Left lung (tissue), 10 donors: ENCODE measurements around the gene DYNLRB1. TPM values are rescaled to one million over a fixed set of nuclear protein-coding genes. Genes with fewer than 3 reads are reported as not detected.

Experiments used
- ATAC-seq: fragments of 200-7000 bp; cut with Tn5 transposase; one replicate; pipeline ENCODE4 v1.9.1; 2020; ENCODE audit warnings: moderate library complexity
- DNase-seq, 4 donors: peaks; one replicate each; pipeline ENCODE4 v3.0.0-alpha.2; 2013 to 2020
- H3K27ac ChIP-seq, 2 donors: fragments of 200-600 bp; sonication (generic) in 1 of 2; one replicate each; pipeline versions ENCODE4 v1.5.0 to v1.8.0; 2020 to 2021
- H3K27me3 ChIP-seq, 2 donors: fragments of 200-600 bp; sonication (generic) in 1 of 2; one replicate each; pipeline versions ENCODE4 v1.5.0 to v1.8.0; 2020 to 2021
- H3K36me3 ChIP-seq, 2 donors: fragments of 200-600 bp; sonication (generic) in 1 of 2; one replicate each; pipeline versions ENCODE4 v1.5.0 to v1.8.0; 2020 to 2021
- H3K4me1 ChIP-seq, 2 donors: fragments of 200-600 bp; one replicate each; pipeline ENCODE4 v1.8.0; 2021
- H3K4me3 ChIP-seq, 2 donors: fragments of 200-600 bp; sonication (generic) in 1 of 2; one replicate each; pipeline versions ENCODE4 v1.5.0 to v1.8.0; 2020 to 2021; ENCODE audit warnings: mild to moderate bottlenecking in 1 of 2
- H3K9me3 ChIP-seq, 2 donors: fragments of 200-600 bp; sonication (generic) in 1 of 2; one replicate each; pipeline versions ENCODE4 v1.5.0 to v1.8.0; 2020 to 2021
- intact Hi-C, 2 donors: fragments of 100-400 bp; cut with DNase I; formaldehyde crosslinking; loops; one replicate each; pipeline versions ENCODE4 v1.11.2 to v1.14.2; 2022
- polyA plus RNA-seq, 6 donors: library from polyadenylated mRNA; unstranded; fragments of 120-200 nt; gene quantifications; one replicate each; pipeline ENCODE4 v1.2.1, GENCODE V29; 2013; ENCODE audit not compliant: insufficient read length in 6 of 6
- total RNA-seq, 2 donors: library from RNA; stranded (reverse); fragmentation: NEBNext Ultra II Directional; extraction: Animal tissue kit (Norgen Biotek cat#: 25700); gene quantifications; one replicate each; pipeline ENCODE4 v1.2.1, GENCODE V29; 2021
- TF ChIP-seq, protein P1 (sequence below), 2 donors: fragments of 200-600 bp; sonication (generic) in 1 of 2; IDR thresholded peaks; one replicate each; pipeline versions ENCODE4 v1.5.0 to v1.8.0; 2021; ENCODE audit warnings: antibody characterized with exemption in 2 of 2
- donor health status: DM: no; HTN: yes; CAD: no.
- donor health status: DM: no; HTN: no; CAD: no.

DYNLRB1 gene
- total and polyA plus RNA-seq, 8 donors, result 110 to 159 (median 141) TPM

DNA sequence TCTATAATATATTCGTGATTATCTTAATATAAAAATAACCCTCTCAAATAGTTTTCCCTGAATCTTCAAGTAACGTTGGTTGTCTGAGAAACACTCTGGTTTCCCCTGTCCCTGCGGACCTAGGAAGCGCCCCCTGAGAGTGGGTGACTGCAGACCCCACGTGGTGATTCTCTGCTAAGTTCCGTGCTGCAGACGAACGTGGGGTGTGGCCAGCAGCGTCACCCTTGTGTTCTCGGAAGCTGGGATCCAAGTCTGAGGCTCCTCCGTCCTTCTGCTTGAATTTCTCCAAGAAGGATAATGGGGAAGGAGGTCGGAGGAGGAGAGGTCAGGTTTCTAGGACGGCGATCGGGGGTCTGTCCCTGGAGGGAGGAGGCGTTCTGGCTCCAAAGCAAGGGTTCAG, 25.7 kb downstream of the DYNLRB1 start:
- TF ChIP-seq, protein P1, sequence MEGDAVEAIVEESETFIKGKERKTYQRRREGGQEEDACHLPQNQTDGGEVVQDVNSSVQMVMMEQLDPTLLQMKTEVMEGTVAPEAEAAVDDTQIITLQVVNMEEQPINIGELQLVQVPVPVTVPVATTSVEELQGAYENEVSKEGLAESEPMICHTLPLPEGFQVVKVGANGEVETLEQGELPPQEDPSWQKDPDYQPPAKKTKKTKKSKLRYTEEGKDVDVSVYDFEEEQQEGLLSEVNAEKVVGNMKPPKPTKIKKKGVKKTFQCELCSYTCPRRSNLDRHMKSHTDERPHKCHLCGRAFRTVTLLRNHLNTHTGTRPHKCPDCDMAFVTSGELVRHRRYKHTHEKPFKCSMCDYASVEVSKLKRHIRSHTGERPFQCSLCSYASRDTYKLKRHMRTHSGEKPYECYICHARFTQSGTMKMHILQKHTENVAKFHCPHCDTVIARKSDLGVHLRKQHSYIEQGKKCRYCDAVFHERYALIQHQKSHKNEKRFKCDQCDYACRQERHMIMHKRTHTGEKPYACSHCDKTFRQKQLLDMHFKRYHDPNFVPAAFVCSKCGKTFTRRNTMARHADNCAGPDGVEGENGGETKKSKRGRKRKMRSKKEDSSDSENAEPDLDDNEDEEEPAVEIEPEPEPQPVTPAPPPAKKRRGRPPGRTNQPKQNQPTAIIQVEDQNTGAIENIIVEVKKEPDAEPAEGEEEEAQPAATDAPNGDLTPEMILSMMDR (IDR thresholded peaks at IDR 0.05), result no peak
- H3K36me3 ChIP-seq, result peaks cover 0 to 54% of the 10 kb centered on the region in 2 donors
- no peak overlapping the region for H3K4me3 ChIP-seq
- H3K9me3 ChIP-seq, result no peaks in the 10 kb centered on the region
- DNase-seq (no peak), ATAC-seq (no peak)
- intact Hi-C loops, result no loop called here
- H3K4me1 ChIP-seq, result peaks cover 0 to 12% of the 10 kb centered on the region in 2 donors
- no peak overlapping the region for H3K27ac ChIP-seq
- no peaks in the 10 kb centered on the region for H3K27me3 ChIP-seq

DNA sequence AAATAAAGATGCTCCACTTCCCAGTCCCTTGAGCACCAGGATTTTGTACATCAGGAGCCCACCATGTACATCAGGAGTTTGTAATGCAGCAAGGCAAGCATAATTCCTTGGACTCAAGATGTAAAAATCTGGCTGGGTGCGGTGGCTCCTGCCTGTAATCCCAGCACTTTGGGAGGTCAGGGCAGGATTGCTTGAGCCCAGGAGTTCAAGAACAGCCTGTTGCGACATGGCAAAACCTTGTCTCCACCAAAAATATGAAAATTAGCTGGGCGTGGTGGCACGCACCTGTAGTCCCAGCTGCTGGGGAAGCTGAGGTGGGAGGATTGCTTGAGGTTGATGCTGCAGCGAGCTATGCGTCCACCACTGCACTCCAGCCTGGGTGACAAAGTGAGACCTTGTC, 26.2 kb downstream of the DYNLRB1 start:
- Histone ChIP-seq H3K4me1 (peaks cover 0 to 12% of the 10 kb centered on the region in 2 donors), H3K4me3 (no peak overlapping the region), H3K27ac (no peak overlapping the region), H3K9me3 (no peaks in the 10 kb centered on the region), H3K27me3 (no peaks in the 10 kb centered on the region), H3K36me3 (peaks cover 0 to 49% of the 10 kb centered on the region in 2 donors)
- DNase-seq (no peak), ATAC-seq (no peak)
- TF ChIP-seq, protein P1 (IDR thresholded peaks at IDR 0.05), result no peak
- intact Hi-C loops, result no loop called here

DNA sequence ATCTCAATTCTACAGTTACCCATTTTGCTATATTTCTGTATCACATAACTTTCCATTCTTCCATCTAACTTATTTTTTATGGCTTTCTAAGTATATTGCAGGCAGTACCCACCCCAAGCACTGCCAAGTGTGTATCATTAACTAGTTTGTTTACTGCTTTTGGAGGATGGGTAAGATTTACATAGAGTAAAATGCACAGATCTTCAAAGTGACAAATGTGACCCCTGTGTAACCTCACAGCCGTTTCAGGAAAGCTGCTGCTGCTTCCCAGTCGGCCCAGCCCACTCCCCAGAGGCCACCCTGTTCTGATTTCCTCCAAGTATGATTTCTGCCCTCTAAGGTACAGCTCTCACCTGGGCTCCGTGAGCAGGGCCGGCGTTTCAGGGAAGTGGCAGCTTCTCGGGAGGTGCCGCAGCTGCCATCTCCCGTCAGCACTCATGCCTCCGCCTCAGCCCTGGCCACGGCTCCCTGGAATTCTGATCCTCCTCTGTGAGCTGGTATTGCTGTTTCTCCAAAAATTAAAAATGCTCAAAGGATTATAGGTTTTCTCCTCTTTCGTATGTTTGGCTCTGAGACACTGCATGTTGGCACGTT, 27.3 kb downstream of the DYNLRB1 start:
- no peak for ATAC-seq
- intact Hi-C loops, result no loop called here

DNA sequence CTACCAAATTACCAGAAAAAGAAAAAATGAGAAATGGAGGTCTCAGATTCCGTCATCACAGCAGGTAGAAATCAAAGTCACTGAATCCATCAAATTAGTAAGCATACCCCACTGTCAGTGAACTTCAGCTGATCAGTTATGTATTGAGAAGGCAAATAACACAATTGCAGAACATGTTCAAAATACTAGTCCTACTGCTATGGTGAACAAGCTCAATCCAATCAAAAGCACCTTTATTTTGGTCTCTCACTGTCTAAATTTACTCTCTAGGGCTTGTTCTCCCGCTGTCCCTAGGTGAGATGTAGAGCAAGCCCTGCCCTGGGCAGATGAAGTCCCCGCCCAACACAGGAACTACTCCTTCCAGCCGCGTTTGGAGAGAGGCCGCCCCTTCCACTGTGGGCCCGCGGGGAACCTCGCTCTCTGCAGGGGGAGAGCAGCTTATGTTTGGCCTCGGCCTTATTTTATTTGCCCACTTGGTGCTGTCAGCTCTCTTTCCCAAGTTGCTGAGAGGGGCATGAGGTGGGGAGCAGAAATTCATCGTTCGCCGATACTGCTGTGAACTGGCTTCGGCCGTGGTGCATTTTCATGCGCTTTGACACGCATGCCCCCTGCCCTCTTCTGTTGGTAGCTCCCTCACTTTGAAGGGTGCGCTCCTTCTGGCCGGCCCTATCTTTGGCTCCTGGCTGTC, 28.0 kb downstream of the DYNLRB1 start:
- H3K27me3 ChIP-seq, result no peaks in the 10 kb centered on the region
- peaks cover 0 to 7% of the 10 kb centered on the region in 2 donors for H3K4me1 ChIP-seq
- H3K27ac ChIP-seq, result no peak overlapping the region
- TF ChIP-seq, protein P1 (IDR thresholded peaks at IDR 0.05), result no peak
- H3K4me3 ChIP-seq, result peak overlapping the region in 1 of 2 donors; percentile 9
- H3K9me3 ChIP-seq, result no peaks in the 10 kb centered on the region
- intact Hi-C loops, result no loop called here
- ATAC-seq (peak; percentile 85), DNase-seq (no peak)
- peaks cover 0 to 34% of the 10 kb centered on the region in 2 donors for H3K36me3 ChIP-seq

More for the DNA sequence above, 27.3 kb downstream of the DYNLRB1 start:
- TF ChIP-seq, protein P1 (IDR thresholded peaks at IDR 0.05), result no peak
- H3K27me3 ChIP-seq, result no peaks in the 10 kb centered on the region
- H3K4me3 ChIP-seq, result no peak overlapping the region
- peaks cover 0 to 7% of the 10 kb centered on the region in 2 donors for H3K4me1 ChIP-seq
- peaks cover 0 to 40% of the 10 kb centered on the region in 2 donors for H3K36me3 ChIP-seq
- no peaks in the 10 kb centered on the region for H3K9me3 ChIP-seq
- DNase-seq, result no peak
- H3K27ac ChIP-seq, result no peak overlapping the region

DNA sequence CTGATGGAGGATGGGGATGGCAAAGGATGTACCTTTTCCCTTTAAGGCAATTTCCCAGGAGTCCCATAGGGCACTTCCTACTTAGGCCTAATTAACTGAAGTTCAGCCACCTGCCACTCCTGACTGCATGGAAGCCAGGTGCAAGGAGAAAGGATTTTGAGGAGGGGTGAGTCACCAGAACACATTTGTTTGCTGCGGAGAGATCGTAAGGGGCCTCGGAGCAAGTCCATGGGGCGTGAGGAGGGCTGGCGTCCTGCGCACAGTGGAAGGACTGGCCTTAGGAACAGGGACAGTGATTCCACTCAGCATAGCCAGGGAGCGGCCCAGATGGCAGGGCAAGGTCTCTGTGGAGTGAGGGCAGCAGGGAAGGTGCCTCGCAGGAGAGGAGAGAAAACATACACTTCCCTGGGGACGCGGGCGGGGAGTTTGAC, 30.5 kb downstream of the DYNLRB1 start:
- DNase-seq (peak in 1 of 4 donors; percentile 50), ATAC-seq (no peak)
- H3K4me3 ChIP-seq, result no peak overlapping the region
- H3K36me3 ChIP-seq, result peaks cover 0 to 9% of the 10 kb centered on the region in 2 donors
- intact Hi-C loops, result no loop called here
- H3K9me3 ChIP-seq, result no peaks in the 10 kb centered on the region
- peaks cover 0 to 7% of the 10 kb centered on the region in 2 donors for H3K4me1 ChIP-seq
- no peak overlapping the region for H3K27ac ChIP-seq
- H3K27me3 ChIP-seq, result no peaks in the 10 kb centered on the region
- TF ChIP-seq, protein P1 (IDR thresholded peaks at IDR 0.05), result no peak
